ENCODE results near the gene NOM1. TPM values are rescaled to one million over a fixed set of nuclear protein-coding genes. Genes with fewer than 3 reads are reported as not detected.

The NOM1 gene
- total RNA-seq, 1 donor from 2014 or later, result 47.2 TPM

DNA sequence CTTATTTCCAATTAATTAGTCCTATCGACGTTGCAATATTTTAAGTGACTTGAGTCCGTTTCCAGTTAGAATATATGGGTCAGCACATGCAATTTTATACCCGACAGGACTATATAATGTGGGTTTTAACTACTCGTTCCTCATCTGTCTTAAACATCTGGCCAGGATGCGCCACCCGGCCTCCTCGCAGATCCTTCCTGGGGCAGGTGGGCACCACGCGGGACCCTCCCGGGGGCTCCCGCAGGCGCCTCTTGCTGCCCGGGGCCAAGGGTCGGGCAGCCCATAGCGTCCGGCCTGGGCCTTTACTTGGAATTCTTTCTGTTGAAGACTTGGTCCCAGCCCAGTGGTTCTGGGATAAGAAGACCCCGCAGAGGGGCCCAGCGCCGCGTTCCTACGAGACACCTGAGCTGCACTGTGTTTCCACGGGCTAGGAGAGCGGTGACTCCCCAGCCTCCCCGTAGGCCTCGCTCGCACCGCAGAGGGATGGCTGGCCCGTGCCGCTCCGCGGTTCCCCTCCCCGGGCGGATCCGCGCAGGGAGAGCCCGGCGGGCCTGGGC is 71.1 kb downstream of the NOM1 start:
- Mint-ChIP-seq H3K4me1 (ENCODE audit: low read depth) (peaks cover 12% of the 10 kb centered on the region), H3K36me3 (ENCODE audit: low read depth) (no peaks in the 10 kb centered on the region), H3K4me3 (ENCODE audit: low read depth) (no peak overlapping the region), H3K9me3 (no peaks in the 10 kb centered on the region), H3K27ac (no peak overlapping the region), H3K27me3 (ENCODE audit: low read depth) (peaks cover 77% of the 10 kb centered on the region)
- no peak for DNase-seq (ENCODE audit: low spot score)
- intact Hi-C loops (cut with micrococcal nuclease), result loop anchor here (2.0 kb wide), 1 partner anchor 16 kb away; no protein-coding TSS in a partner anchor

DNA sequence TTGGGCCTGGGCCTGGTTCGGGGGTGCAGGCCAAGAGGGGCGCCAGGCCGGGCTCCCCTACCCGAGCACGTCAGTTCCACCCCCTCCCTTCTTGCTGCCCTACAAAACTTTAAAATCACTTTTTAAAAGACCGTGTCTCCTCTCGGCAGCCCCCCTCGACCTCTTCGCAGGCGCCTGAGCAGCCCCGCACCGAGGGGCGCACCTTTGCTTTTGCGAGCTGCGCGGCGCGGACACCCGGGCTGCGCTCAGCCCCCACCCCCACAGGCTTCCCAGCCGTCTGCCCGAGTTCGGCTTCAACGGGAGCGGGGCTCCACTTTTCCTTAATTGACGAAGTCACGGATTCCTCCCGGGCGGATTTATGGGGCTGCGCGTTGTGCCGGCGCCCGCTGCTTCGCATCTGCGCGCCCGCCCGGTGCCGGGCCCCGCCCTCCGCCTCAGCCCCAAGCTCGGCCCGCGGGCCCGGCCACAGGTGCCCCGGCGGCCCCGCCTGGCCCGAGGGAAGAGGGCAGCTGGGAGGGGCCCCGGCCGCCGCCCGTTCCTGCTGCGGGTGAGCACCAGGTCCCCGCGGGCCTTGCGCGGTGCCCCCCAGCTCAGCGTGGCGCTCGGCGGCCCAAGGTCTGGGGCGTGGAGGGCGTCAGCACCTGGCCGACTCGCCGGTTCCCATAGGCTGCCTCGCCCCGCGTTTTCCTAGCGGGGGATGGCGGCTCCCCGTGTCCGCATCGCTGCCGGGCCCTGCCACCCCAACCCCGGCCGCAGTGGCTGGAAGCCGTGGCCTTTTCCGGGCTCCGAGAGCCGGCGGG is 71.8 kb downstream of the NOM1 start:
- no peaks in the 10 kb centered on the region for H3K36me3 Mint-ChIP-seq (ENCODE audit: low read depth)
- peaks cover 76% of the 10 kb centered on the region for H3K27me3 Mint-ChIP-seq (ENCODE audit: low read depth)
- no peak overlapping the region for H3K27ac Mint-ChIP-seq
- intact Hi-C loops (cut with micrococcal nuclease), result loop anchor here (2.0 kb wide), 1 partner anchor 16 kb away; no protein-coding TSS in a partner anchor
- DNase-seq (ENCODE audit: low spot score), result no peak
- H3K4me1 Mint-ChIP-seq (ENCODE audit: low read depth), result peaks cover 8% of the 10 kb centered on the region
- no peak overlapping the region for H3K4me3 Mint-ChIP-seq (ENCODE audit: low read depth)
- H3K9me3 Mint-ChIP-seq, result no peaks in the 10 kb centered on the region

DNA sequence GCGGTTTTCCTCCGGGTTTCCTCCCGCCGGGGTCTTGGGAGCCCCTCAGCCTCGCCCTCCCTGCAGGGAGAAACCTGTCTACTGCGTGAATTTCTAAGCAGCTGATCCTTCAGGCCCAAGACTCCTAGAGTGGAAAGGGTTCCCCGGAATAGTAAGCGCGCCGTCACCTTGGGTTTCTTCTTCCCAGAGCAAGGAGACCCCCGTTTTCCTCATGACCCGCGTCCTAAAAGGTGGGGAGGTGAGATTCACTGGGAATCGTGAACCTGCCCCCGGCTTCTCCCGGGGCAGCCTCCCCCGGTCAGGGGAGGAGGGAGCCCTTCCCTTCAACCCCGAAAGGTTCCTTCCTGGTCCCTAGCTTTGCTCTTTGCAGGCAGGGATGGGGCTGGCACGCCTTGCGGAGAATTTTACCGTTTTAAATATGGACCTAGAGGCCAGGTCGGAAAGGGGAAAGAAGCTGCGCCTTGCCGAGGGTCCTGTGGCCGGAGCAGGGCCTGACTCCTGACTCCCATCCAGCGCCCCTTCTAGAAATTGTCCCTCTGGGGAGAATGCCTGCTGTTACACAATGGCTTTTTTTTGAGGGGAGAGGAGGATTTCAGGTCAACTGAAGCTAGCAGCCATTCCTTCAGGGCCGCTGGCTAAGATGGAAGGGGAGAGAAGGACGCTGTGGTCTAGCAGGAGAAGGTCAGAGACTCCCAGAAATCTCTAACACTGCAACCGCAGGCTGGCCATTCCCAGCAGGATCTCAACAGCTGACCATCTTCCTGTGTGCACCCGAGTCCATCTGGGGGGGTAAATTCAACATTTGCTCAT is 72.6 kb downstream of the NOM1 start:
- peaks cover 2% of the 10 kb centered on the region for H3K4me1 Mint-ChIP-seq (ENCODE audit: low read depth)
- no peak overlapping the region for H3K4me3 Mint-ChIP-seq (ENCODE audit: low read depth)
- no peaks in the 10 kb centered on the region for H3K36me3 Mint-ChIP-seq (ENCODE audit: low read depth)
- H3K27ac Mint-ChIP-seq, result no peak overlapping the region
- no peaks in the 10 kb centered on the region for H3K9me3 Mint-ChIP-seq
- peaks cover 76% of the 10 kb centered on the region for H3K27me3 Mint-ChIP-seq (ENCODE audit: low read depth)
- intact Hi-C loops (cut with micrococcal nuclease), result loop anchor here (2.0 kb wide), 1 partner anchor 17 kb away; no protein-coding TSS in a partner anchor
- DNase-seq (ENCODE audit: low spot score), result no peak

Other genes with a start within 250 kb of the NOM1 start
- 60.5 and 61.7 TPM in 2 replicates for gene LMBR1, start 56.5 kb upstream of the NOM1 start, total RNA-seq
- gene MNX1, start 61.0 kb downstream of the NOM1 start, total RNA-seq, result 0.09 TPM in 1 of 2 replicates, not detected in the other
- gene UBE3C, start 189.2 kb downstream of the NOM1 start, total RNA-seq, result 84.9 and 85.7 TPM in 2 replicates